Forelimb muscle (tissue), 1 donor: ENCODE data around the gene PRR35. TPM values are rescaled to one million over a fixed set of nuclear protein-coding genes. Genes with fewer than 3 reads are reported as not detected.

Experiments used
- DNase-seq: peaks from one replicate; pipeline ENCODE4 v3.0.0-alpha.2; 2013; ENCODE audit warnings: low read depth
- polyA plus RNA-seq: library from polyadenylated mRNA; unstranded; fragments of 120-200 nt; gene quantifications from one replicate; pipeline ENCODE4 v1.2.1, GENCODE V29; 2013; ENCODE audit not compliant: insufficient read length

Gene PRR35
- polyA plus RNA-seq, 1 donor, result 0.14 TPM

DNA sequence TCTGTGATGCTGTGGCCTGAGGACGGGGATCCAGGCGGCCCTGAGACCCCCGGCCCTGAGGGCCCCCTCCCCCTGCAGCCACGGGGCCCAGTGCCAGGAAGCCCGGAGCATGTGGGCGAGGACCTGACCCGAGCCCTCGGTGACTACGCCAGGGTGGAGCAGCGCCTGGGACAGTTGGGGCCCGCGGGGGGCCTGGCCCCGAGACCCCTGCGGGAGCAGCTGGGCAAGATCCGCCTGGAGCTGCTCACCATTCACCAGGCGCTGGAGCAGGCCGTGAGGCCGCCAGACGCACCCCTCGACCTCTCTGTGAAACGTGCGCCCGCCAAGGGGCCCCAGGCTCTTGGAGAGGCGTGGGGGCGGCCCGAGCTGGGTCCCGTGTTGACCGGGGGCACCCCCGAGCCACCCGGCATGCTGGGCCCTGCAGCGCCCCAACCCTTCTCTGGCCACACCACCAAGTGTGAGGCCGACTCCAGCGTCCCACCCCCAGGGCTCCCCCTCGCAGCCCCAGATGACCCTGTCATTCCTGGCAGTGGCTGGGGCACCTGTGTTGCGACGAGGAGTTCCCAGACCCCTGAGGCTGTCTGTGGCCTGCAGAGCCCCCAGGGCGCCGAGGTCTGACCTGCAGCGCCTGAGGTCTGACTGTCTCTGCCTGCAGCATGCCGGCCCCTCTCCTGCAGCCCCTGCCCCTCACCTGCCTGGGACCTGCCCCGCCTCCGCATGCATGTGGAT, 4.7 kb downstream of the PRR35 start:
- no peak for DNase-seq

- DNase-seq, result no peak
These were observed 5.5 kb downstream of the PRR35 start for GRCh38 chr16:565419-566330.

DNA sequence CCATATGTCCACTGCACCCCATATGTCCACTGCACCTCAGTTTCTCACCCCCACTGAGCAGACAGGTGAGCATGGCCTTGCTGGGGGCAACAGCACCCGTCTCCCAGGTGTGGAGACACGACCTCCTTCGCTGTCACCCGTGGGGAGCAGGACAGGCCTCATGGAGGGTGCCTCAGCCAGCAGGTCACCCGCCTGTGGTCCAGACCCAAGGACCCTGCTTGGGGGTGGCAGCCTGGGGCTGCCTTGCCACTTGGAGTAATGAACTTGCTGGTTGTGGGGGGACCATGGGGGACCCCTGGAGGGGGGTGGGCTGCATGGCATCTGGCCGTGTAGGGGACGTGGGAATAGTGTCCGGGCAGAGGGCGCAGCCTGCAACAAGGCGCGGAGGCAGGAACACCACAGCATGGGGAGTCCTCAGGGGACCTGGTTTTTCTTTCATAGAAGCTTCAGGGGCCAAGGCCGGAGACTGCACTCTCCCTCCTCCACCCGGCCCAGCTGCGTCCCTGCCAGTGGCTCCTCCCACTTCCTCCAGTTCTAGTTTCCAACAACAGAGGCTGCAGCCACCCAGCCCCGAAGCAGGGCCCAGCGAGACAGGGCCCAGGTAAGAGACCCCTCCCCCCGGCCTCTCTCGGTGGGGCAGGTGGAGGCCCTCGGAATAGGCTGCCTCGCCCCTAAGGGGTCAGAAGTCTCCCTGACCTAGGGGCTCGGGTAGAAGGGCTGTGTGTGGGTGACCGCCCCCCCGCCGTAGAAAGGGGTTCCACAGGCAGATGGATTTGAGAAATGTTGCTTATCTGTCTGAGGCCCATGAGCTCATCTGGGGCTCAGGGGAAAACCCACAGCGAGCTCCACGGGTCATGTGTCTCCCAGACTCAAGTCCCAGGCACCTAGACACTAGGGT, 6.5 kb downstream of the PRR35 start, which contains the start of gene NHLRC4:
NHLRC4 (plus strand) TSS at position 531 of the 898 bp plus-strand sequence. CDS start 1,043 bp downstream, outside the sequence.
- DNase-seq, result peak; percentile 59

DNA sequence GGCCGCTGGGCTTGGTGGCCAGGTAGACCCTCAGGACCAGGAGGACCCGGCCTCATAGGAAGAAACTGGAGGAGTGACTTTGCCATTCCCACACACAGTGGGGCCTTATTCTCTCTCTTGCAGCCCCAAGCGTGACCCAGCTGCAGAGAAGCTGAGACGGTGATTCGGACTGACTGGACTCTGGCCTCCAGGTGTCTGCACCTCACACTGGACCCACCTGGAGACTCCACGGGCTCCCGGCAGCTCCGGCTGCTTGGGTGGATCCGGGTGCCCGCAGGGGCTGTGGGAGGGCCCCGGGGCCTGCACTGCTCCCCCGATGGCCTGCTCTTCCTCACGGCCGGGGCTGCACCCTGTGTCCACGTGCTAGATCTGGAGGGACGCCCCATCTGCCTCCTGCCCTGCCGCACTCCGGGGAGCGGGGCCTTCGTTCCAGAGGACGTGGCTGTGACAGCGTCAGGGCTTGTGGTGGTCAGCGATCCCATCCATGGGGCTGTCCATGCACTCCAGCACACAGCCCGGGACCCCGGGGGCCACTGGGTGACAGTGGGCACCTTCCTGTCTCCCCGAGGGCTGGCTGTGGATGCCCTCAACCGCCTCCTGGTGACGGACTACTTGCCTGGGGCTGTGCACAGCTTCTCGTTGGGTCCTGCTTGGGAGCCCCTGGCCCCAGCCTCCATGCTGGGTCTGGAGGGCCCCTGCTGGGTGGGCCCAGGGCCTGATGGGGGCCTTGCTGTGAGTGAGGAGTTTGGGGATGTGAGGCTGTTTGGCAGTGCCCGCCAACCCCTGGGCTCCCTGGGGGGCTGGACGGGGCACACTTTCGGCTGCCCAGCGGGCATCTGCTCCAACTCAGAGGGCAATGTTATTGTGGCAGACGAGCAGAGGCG, 7.4 kb downstream of the PRR35 start:
- DNase-seq, result no peak

DNA sequence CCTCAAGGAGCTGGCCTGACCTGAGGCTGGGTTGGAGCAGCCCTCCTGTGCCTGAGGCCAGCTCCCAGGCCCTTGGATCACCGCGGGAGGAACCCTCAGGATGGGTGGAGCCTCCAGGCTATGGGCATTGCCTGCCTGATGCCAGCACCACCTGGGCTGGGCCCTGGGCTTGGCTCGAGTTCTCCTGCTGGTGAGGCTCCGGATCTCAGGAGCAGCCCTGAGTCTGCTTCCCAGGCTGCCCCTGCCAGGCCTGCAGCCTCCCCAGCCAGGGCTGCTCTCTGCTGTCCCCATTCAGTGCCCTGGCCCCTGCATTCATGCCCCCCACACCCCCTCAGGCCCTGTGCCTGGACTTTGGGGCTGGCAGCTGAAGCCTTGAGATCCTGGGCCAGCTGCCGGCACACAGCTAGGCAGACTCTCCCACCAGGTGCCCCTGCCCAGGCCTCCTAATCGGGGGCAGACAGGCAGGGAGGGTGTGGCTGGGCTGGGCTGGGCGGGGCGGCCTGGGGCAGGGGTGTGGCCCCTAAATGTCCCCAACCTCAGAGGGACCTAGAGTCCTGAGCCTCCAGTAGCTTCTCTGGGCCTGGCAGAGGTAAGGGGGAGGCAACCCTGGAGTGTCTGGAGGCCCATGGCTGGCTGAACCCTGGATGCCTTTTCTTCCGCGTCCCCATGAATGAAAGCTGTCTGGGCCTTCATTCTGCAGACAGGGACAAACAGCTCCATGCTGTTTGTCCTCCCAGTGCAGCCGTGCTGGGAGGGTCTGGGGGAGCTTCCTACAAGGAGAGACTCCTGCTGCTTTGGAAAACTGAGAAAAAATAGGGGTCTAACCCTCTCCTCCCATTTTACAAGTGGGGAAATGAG, 8.4 kb downstream of the PRR35 start:
- no peak for DNase-seq

- DNase-seq, result no peak
These were observed 9.5 kb downstream of the PRR35 start, which contains the start of gene PIGQ for GRCh38 chr16:569445-570254. Gene PIGQ (plus strand): TSS chr16:569968. CDS start chr16:574075, 4,107 bp downstream.

- no peak for DNase-seq
These were observed 12.9 kb downstream of the PRR35 start for GRCh38 chr16:572865-573650.

DNA sequence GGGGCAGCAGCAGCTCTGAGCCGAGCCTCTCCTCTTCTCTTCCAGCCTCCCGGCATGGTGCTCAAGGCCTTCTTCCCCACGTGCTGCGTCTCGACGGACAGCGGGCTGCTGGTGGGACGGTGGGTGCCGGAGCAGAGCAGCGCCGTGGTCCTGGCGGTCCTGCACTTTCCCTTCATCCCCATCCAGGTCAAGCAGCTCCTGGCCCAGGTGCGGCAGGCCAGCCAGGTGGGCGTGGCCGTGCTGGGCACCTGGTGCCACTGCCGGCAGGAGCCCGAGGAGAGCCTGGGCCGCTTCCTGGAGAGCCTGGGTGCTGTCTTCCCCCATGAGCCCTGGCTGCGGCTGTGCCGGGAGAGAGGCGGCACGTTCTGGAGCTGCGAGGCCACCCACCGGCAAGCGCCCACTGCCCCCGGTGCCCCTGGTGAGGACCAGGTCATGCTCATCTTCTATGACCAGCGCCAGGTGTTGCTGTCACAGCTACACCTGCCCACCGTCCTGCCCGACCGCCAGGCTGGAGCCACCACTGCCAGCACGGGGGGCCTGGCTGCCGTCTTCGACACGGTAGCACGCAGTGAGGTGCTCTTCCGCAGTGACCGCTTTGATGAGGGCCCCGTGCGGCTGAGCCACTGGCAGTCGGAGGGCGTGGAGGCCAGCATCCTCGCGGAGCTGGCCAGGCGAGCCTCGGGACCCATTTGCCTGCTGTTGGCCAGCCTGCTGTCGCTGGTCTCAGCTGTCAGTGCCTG, 14.0 kb downstream of the PRR35 start:
- DNase-seq, result no peak

GRCh38 chr16:575354-576196, 15.4 kb downstream of the PRR35 start:
- no peak for DNase-seq

DNA sequence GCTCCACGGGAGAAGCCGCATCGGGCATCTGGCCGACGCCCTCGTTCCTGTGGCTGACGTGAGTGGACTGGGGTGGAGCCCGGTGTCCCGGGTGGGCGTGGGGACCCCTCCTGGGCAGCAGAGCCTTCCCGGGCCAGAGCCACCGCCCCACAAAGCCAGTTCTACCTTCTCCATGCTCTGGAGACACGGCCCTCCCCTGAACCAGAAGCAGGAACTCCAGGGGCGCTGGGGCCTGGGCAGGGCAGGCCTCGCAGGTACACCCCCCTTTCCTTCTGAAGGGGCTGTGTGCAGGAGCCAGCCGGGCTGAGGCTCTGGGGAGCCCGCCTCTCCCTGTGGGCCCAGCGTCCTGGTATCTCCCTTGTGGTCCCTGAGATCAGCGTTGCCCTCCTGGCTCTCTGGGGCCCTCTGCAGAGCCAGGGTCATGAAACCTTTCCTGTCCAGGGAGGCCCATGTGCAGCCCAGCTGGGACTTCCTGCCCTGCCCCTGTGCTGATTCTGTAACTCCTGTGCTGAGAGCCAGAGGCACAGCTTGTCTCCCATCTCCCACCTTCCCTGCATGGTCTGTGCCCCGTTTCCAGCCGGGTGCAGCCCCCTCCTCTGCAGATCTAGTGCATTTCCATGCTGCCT, 16.1 kb downstream of the PRR35 start:
- DNase-seq, result no peak

DNA sequence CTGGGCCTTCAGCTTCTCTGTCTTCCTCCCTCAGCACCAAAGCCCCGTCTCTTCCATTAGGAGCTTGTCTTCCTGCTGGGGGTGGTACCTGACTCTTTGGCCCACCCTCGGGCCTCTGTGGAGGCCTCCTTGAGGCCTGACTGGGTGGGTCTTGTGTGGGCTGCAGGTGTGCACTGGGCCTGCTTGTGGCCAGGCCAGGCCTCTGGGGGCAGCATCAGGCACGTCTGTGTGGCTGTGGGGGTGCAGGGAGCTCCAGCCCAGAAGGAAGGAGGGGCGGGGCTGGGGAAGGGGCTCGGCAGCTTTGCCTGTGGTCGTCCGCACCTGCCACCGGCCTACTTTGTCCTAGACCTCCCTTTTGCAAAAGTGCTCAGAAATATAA, 16.6 kb downstream of the PRR35 start:
- DNase-seq, result no peak

GRCh38 chr16:577796-578195, 17.6 kb downstream of the PRR35 start:
- DNase-seq, result no peak

- DNase-seq, result no peak
These were observed 18.2 kb downstream of the PRR35 start for GRCh38 chr16:578232-578869.

DNA sequence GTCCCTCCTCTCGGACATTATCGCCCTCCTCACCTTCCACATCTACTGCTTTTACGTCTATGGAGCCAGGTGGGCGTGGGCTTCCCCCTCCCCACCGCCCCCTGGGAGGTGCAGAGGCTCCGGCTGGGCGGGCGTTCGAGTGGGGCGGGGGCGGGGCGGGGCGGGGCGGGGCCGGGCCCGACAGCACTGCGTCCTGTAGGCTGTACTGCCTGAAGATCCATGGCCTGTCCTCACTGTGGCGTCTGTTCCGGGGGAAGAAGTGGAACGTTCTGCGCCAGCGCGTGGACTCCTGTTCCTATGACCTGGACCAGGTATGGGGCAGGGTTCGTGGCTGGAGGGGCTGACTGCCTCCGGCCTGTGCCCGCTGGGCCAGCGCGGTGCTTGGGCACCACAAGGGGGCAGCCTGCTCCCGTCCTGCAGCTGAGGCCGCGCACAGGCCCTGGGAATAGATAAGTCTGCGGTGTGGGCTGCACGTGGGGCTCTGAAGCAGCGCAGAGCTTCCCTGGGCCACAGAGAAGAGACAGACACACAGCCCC, 18.7 kb downstream of the PRR35 start:
- DNase-seq, result no peak
